ENCODE results near the gene EPOP. TPM values are rescaled to one million over a fixed set of nuclear protein-coding genes. Genes with fewer than 3 reads are reported as not detected.

The EPOP gene
- total and polyA plus RNA-seq, 2 experiments from 2014 or later: 0.37 to 0.93 TPM

- peak; percentile 91 for DNase-seq (ENCODE audit: low spot score)
- Histone ChIP-seq H2AFZ (peak within 1 kb of the TSS; percentile 78), H3K4me3 (peak within 1 kb of the TSS; percentile 94), H4K20me1 (ENCODE audit: insufficient read depth, poor library complexity, severe bottlenecking) (peaks cover 21% of the 10 kb centered on the region), H3K36me3 (replicated peaks; ENCODE audit: insufficient read depth, low read depth) (no peaks in the 10 kb centered on the region), H3K9me3 (ENCODE audit: low read depth) (no peaks in the 10 kb centered on the region), H3K27ac (peak within 1 kb of the TSS; percentile 98), H3K27me3 (no peaks in the 10 kb centered on the region), H3K4me1 (ENCODE audit: insufficient read depth) (peaks cover 25% of the 10 kb centered on the region), H3K9me2 (replicated peaks; ENCODE audit: insufficient read depth) (no peaks in the 10 kb centered on the region), H3K79me2 (peaks cover 39% of the 10 kb centered on the region), H3K4me2 (peak within 1 kb of the TSS; percentile 97)
- no peak for TF ChIP-seq CTCF (IDR thresholded peaks at IDR 0.05; ENCODE audit: poor library complexity)
- no peak for TF ChIP-seq EZH2phosphoT487 (IDR thresholded peaks at IDR 0.05; ENCODE audit: low read depth, severe bottlenecking, unreplicated experiment)
- no peak for TF ChIP-seq EZH2 (IDR thresholded peaks at IDR 0.05; ENCODE audit: borderline replicate concordance)
- under 1% methylated on average over 45 of the region's 100 CpGs for WGBS (ENCODE audit: low lambda C conversion rate, missing lambda C conversion rate)
Measured at GRCh38 chr17:38704606-38705522, 30.1 kb upstream of the EPOP start, which contains the start of gene MLLT6. Gene MLLT6, plus strand, starts transcription at chr17:38705273. Its CDS starts 360 bp downstream, at chr17:38705633.

DNA sequence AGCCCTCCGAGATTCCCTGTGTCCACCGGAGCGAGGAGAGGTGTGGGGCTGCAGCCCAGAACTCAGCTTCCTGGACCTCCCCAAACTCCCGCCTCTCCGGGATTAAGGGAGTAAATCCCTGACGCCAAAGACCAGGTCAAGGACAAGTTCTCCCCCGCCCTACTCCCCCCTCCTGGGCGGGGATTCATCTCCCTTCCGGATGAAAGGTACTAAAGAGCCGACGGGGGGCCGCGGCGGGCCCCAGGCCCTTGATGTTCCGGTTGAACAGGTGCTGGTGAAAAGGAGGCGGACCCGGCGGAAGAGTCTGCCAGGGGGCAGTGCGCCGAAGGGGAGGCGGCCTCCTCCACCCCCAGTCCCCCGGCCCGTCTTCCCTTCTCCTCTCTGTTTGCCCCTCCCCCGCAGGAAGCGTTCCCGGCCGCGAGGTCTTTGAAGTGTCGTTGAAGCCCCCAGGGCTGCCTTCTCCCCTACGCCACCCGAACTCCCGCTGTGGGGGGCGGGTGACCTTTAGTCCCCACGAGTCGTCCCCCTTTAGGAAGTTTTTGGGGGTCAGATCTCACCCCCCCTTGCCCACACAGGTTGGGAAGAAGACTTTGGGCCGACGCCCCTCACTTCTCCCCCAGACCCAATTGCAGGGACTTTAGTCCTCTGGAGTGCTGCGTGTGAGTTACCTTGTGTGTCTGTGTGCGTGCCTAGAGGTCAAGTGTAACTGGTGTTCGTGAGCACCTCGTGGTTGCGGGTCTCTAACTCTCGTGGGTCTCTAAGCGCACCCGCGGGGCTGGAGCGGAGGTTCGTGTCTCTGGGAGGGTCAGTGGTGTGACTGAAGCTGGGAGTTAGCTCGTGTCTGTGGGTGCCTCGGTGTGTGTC, 29.2 kb upstream of the EPOP start:
- peak overlapping the region; percentile 78 for H2AFZ ChIP-seq
- peak overlapping the region; percentile 94 for H3K4me3 ChIP-seq
- peaks cover 21% of the 10 kb centered on the region for H4K20me1 ChIP-seq (ENCODE audit: insufficient read depth, poor library complexity, severe bottlenecking)
- TF ChIP-seq CTCF (IDR thresholded peaks at IDR 0.05; ENCODE audit: poor library complexity): no peak
- TF ChIP-seq EZH2 (IDR thresholded peaks at IDR 0.05; ENCODE audit: borderline replicate concordance): no peak
- no peak for TF ChIP-seq EZH2phosphoT487 (IDR thresholded peaks at IDR 0.05; ENCODE audit: low read depth, severe bottlenecking, unreplicated experiment)
- peak overlapping the region; percentile 97 for H3K4me2 ChIP-seq
- DNase-seq (ENCODE audit: low spot score): peak; percentile 93
- peaks cover 29% of the 10 kb centered on the region for H3K4me1 ChIP-seq (ENCODE audit: insufficient read depth)
- H3K9me3 ChIP-seq (ENCODE audit: low read depth): no peaks in the 10 kb centered on the region
- no peaks in the 10 kb centered on the region for H3K36me3 ChIP-seq (replicated peaks; ENCODE audit: insufficient read depth, low read depth)
- H3K27ac ChIP-seq: peak overlapping the region; percentile 98
- WGBS (ENCODE audit: low lambda C conversion rate, missing lambda C conversion rate): under 1% methylated on average over 43 of the region's 50 CpGs
- peaks cover 37% of the 10 kb centered on the region for H3K79me2 ChIP-seq
- H3K27me3 ChIP-seq: no peaks in the 10 kb centered on the region
- H3K9me2 ChIP-seq (replicated peaks; ENCODE audit: insufficient read depth): no peaks in the 10 kb centered on the region

- Histone ChIP-seq H3K4me3 (peak overlapping the region; percentile 94), H3K79me2 (peaks cover 31% of the 10 kb centered on the region), H3K27ac (peak overlapping the region; percentile 98), H3K4me2 (peak overlapping the region; percentile 97), H3K36me3 (replicated peaks; ENCODE audit: insufficient read depth, low read depth) (no peaks in the 10 kb centered on the region), H3K9me2 (replicated peaks; ENCODE audit: insufficient read depth) (no peaks in the 10 kb centered on the region), H2AFZ (peak overlapping the region; percentile 78), H3K4me1 (ENCODE audit: insufficient read depth) (peaks cover 29% of the 10 kb centered on the region), H4K20me1 (ENCODE audit: insufficient read depth, poor library complexity, severe bottlenecking) (peaks cover 20% of the 10 kb centered on the region), H3K27me3 (no peaks in the 10 kb centered on the region), H3K9me3 (ENCODE audit: low read depth) (no peaks in the 10 kb centered on the region)
- WGBS (ENCODE audit: low lambda C conversion rate, missing lambda C conversion rate): 3% methylated on average over 55 of the region's 55 CpGs
- no peak for DNase-seq (ENCODE audit: low spot score)
- no peak for TF ChIP-seq CTCF (IDR thresholded peaks at IDR 0.05; ENCODE audit: poor library complexity)
- no peak for TF ChIP-seq EZH2 (IDR thresholded peaks at IDR 0.05; ENCODE audit: borderline replicate concordance)
- TF ChIP-seq EZH2phosphoT487 (IDR thresholded peaks at IDR 0.05; ENCODE audit: low read depth, severe bottlenecking, unreplicated experiment): no peak
Measured at GRCh38 chr17:38702916-38703741, 28.4 kb upstream of the EPOP start.
